LHCN-M2 (cell line): ENCODE measurements around the gene ADGRA3. TPM values are rescaled to one million over a fixed set of nuclear protein-coding genes. Genes with fewer than 3 reads are reported as not detected.

Source experiments
- DNase-seq: peaks from one replicate; pipeline ENCODE4 v3.0.0-alpha.2; 2012; ENCODE audit warnings: low read depth
- total RNA-seq: library from RNA; depleted of rRNA; stranded (reverse); fragments of >200 nt; gene quantifications from 2 replicates; pipeline ENCODE4 v1.2.3, GENCODE V29; 2014

Gene ADGRA3
- total RNA-seq, 1 experiment from 2014 or later = 29.2 TPM

DNA sequence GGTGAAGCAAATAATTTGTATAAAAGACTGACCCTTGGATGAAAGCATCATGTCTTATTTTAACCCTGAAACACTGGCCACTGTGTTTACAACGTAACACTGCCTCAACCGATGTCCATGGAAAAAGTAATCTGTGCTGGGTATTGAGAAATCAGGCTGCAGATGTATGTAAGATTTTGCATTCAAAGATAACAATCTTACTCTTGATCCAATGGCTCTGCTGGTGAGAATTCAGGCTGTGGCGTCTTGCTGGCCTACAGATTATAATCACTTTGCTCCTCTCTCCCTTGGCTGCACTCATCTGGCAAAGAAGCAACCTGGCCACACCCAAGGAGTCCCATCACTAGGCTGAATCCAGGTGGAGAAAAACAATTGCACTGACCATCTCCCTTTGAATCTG lies 7.5 kb downstream of the ADGRA3 start:
- no peak for DNase-seq

DNA sequence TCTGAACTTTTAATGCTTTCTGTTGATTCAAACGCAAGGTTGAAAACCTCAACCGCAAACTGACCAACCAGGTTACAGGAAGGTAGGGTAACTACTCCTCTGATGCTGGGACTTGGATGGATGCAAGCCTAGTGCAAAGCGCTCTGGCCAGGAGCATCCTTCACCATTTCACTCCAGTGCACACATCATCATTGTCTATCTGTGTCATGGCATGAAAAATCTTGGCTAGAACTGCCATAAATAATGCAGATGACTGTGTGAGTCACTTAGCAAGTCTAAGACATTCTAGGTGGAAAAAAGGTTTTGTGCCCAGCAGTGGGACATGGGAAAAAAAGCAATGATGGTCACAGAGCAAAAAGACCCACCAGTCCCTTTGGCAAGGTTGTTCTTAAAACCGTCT lies 10.9 kb downstream of the ADGRA3 start:
- no peak for DNase-seq

DNA sequence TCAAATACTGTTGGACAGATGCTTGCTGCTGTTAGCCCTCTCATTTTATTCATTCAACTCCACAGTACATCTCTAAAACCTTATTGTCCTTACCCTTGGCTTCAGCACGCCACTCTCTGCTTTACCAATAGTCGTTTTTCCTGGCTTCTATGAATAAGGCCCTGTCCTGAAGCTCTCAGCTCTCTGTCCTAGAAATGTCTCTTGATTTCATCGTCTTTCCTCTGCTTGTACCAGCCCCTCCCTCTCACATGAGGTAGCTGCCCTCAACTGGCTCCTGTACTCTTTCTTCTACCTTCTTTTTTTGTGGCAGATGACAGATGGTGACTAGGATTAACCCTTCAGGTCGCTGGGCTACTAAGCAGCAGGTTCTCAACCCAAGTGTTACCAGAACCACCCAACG lies 11.4 kb downstream of the ADGRA3 start:
- DNase-seq = no peak

DNA sequence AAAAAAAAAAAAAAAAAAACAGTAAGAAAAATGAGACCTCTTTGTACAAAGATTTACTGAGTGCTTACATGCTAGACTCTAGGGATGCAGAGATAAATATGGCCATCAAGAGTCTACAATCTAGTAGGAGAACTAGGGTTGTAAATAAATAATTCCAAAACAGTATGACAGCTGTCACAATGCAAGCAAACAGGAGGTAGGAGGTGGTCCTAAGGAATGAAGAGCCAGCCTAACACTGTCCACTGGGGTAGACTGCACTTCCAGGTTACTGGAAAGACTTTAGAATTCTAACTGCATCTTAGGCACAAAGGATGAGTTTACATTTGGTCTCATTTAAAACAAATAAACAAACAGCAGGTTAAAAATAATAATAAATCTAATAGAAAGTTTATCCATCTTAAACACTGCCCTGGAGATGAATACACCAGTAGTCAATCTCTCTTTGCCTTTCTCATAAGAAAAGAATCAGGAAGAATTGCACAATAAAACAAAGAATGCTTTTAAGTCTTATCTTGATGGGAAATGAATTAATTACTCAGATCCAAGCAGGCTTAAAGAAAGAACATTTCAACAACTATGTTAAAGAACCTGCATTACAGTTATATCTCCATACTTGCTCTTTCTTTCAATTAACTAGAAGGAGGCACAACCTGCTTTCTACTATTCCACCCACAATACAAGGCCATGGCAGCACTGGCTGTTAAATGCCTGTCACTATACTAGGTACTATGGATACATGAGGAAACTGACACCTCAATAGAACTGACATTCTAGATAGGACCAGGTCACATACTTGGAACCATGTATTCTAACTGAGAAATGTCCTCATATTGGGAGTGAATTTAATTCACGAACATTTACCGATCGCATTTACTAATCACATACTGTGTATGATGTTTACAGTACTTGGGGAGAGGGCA lies 12.7 kb downstream of the ADGRA3 start:
- no peak for DNase-seq

DNA sequence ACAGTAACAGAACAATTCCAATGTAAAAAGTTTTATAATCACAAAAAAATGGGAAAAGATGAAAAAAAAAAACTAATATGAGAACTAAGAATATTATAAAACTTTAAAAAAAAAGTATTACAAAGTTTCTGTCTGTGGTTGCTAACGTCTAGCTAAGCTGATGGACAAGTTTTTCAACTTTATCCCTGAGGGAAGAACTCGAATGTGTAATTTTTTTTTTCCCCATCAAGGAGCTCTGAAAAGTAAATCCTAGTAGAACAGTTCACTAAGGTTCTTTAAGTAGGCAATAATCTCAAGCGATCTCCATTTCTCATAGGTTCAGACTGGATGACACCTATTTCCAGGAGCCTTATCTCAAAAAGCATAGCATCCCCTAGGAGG lies 14.2 kb downstream of the ADGRA3 start:
- DNase-seq = no peak

DNA sequence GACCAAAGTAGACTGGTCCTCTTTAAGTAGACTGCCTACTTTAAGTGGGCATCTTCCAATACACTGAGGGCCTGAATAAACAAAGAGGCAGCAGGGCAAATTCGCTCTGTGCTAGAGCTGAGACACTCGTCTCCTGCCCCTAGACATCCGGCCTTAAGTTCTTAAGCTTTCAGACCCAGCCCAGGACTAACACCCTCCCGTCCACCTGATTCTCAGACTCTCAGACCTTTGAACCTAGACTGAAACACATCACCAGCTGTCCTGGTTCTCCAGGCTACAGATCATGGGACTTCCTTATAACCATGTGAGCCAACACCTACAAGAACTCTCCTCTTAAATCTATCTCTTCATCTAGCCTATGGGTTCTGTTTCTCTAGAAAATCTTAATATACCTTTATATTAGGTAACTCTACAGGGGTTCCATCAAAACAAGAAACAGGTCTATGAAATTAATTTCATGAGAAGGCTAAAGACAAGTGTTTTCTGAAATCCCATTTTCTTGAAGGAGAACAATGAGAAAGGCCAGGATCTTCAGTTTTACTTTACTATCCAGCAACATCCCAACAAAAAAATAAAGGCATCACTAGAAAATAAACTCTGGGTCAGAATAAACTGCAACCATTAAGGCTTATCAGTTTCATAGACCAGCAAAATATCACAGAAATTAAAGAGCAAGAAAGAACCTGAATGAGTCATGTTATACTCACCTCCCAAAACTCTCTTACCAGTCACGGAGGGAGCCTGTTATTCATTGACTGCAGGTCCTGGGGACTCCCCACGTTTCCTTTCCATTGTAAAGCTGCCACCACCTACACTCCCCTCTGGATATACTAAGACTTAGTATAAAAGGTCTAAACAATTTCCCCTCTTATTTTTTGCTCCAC lies 14.8 kb downstream of the ADGRA3 start:
- peak; percentile 52 for DNase-seq

DNA sequence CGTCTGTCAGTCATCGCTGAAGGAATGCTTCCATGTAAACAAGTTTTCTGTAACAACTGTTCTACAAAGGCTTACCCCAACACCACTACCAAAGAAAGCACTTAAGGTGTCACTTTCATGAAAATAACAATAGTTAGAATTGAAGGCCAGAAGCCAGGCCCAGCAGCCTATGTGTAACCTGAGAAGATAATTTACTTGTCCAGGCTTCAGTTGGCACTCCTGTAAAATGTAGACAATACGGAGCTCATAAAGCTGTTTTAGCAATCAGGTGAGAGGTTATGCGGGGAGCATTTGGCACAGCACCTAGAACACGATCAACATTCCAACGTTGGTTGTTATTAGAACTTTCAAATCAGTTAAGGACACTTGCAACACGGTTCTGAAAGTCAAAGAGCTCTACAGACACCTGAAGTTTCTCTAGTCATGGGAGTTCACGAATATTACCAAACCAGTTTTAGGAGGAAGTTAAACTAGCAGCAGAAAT lies 15.7 kb downstream of the ADGRA3 start:
- DNase-seq = no peak

DNA sequence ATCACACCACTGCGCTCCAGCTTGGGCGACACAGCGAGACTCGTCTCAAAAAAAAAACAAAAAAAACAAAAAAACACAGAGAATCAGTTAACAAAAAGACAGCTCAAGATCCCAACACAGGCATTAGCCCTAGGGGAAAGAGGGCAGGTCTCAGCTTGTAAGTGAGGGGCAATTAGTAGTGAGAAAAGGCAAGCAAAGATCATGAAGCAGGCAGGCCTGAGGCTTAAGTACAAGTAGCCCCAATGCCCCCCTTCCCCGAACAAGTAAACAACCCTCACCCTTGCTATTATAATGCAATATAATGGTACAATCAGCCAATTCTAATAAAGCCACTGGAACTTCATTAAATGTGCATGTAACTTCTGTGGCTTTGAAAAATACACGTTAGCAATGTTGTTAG lies 17.0 kb downstream of the ADGRA3 start:
- no peak for DNase-seq

DNA sequence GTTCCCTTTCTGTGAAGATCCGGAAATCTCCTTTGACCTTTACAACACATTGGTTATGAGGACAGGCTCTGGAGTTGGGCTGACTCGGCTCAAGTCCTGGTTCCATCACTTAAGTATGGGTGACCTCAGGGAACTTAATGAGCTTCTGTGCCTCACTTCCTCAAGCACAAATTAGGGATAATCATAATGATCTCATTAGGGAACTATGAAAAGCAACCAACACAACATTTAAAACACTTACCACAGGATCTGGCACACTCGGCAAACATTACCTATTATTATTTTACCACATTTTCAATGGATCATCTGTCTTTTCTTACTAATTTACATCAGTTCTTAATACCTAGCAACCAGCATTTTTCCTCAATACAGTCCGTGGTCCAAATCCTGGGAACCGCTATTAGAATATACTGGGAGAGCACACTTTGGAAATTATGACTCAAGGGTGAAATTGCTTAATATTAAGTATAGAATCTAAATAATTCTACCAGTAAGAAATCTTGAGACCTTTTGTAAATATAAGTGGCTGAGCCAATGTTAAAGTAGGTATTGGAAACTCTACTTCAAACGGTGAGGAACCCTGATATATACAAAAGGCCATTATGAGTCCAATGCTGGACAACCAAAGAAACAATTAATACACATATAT lies 19.6 kb downstream of the ADGRA3 start:
- no peak for DNase-seq

DNA sequence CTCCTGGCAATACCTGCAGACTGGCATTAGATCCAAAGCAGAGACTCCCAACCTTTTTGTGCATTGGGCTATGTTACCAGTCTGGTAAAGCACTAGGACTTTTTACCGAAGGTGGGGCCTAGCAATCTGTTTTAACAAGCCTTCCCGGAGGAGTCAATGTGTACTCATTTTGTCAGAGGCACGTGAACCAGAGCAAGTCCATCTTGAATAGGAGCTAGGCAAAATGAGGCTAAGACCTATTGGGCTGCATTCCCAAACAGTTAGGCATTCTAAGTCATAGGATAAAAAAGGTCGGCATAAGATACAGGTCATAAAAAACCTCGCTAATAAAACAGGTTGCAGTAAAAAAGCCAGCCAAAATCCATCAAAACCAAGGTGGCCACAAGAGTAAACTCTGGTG lies 22.3 kb downstream of the ADGRA3 start:
- DNase-seq = no peak

DNA sequence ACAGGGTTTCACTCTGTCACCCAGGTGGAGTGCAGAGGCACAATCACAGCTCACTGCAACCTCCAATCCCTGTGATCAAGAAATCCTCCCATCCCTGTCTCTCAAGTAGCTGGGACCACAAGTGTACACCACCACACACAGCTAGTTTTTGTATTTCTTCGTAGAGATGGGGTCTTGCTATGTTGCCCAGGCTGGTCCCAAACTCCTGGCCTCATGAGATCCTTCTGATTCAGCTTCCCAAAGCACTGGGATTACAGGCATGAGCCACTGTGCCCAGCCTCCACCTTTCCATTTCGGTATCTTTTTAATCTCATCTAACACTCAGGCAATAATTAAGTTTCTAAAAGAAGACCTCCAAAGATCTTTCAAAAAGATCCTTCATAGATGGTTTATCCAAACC lies 22.9 kb downstream of the ADGRA3 start:
- DNase-seq = no peak

DNA sequence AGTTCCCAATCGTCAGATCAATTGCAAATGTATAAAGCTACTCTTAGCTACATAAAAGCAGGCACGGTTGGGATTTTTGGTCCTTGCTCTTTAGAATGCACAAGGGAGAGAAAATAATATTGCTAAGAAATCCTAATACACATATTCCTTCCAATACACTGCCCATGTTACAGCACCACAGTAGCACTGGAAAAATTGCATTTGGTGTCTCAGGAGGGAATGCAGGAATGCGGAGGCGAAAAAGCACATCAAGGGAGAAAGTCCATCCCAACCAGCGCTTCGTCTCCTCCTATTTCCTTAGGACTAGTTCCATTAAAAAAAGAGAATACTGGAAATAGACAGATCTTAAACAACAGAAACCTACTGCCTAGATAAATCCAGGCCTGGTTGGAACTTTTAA lies 23.9 kb downstream of the ADGRA3 start:
- no peak for DNase-seq

DNA sequence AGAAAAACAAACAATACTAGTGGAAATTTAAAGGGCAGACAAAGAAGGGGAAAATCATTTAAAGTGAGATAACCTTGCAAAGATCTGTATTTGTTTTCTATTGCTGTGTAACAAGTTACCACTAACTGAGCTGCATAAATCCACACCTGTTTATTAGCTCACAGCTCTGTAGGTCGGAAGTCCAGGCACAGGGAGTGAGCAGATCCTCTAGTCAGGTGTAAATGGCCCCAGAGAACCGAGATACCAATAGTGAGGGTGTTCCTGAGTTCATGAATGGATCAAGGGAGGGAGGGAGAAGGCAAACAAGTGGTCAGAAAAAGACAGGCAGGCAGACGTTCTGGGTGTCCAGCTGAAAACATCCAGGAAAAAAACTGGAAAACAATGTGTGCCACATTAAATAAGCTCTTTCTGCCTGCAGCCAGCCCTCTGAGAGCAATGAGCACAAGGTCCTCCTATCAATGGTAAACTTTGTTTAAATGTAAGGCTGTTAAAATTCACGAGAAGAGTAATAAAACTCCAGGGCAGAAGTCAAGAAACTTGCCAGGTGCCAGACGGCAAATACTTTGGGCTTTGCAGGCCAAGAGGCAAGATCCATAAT lies 25.0 kb downstream of the ADGRA3 start:
- DNase-seq = no peak

DNA sequence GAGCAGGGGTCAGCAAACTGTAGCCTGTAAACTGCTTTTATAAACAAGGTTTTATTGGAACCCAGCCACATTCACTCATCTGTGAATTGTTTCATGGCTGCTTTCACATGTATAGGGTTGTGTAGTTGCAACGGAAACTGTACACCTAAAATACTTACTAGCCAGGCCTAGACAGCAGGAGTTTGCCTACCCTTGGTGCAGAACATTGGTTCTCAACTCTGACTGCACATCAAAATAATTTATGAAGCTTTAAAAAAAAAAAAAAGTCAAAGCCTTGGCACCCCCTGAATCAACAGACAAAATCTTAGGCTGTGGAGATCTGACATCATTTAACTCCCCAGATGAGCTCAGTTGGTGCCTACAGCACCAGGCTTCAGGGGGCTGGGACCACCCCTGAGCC lies 27.8 kb downstream of the ADGRA3 start:
- DNase-seq = no peak

DNA sequence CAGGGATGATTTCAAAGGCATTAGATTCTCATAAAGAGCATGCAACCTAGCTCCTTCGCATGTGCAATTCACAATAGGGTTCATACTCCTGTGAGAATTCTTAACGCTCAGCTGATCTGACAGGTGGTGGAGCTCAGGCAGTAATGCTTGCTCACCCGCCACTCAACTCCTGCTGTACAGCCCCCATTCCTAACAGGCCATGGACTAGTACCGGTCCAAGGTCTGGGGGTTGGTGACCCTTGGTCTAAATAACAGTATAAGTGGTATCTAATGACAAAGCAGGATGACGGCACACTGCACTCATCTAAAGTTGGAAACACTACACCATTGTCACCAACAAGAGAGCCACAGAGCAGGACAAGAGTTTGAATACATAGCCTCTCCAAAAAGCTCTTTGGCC lies 28.5 kb downstream of the ADGRA3 start:
- no peak for DNase-seq

DNA sequence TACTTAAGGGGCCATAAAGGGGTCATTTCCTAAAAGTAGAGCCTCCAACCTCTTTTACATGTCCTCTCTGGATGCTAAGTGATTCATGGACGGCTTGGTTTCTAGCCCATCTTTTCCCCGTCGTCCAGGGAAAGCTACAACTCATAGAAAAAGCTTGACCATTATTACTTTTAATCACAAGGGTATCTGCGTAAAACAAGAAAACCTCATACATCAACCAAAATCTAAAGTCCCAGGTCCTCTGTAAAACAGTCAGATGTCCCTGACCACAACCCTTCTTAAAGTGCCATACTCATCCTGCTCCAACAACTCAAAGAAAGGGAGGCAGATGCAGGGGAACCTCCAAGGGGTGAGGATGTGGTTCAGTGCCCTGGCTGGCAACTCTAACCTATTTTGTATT lies 29.6 kb downstream of the ADGRA3 start:
- DNase-seq = no peak

DNA sequence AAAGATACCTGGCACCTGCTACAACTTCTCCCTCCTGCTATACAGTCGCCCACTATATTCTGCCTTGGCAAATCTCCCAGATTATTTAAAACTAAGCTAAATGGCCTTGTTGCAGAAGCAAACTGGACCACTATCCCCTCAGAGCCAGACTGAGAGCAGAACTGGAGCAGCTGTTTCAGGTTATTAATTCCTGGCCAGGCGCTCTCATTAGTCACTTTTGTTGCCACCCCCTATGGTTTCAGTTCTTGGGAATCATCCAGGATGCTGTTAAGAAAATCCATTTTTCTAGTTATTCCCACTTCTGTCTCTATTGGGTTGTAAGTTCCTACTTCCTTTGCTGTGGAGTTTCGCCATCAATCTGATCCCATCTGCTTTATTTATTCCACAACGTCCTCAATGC lies 30.1 kb downstream of the ADGRA3 start:
- peak; percentile 90 for DNase-seq

DNA sequence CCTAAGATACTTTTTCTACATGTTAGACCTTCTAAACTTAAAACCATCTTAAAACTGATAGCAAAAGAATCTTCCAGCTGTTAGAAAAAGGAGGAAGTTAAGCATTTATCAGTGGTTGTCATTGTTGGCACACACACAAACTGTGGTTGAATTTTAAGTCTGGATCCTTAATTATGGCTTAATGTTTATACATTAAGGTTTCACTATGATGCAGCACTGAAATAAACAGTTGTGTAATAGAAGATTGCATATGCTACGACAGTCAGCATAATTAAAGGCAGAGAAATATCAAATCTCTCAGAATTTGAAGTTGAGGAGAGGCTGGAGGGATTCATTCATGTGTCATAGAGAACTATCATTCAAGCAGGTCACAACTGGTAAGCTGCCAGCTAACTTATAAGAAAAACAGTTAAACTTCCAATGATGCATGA lies 32.3 kb downstream of the ADGRA3 start:
- DNase-seq = peak; percentile 86

DNA sequence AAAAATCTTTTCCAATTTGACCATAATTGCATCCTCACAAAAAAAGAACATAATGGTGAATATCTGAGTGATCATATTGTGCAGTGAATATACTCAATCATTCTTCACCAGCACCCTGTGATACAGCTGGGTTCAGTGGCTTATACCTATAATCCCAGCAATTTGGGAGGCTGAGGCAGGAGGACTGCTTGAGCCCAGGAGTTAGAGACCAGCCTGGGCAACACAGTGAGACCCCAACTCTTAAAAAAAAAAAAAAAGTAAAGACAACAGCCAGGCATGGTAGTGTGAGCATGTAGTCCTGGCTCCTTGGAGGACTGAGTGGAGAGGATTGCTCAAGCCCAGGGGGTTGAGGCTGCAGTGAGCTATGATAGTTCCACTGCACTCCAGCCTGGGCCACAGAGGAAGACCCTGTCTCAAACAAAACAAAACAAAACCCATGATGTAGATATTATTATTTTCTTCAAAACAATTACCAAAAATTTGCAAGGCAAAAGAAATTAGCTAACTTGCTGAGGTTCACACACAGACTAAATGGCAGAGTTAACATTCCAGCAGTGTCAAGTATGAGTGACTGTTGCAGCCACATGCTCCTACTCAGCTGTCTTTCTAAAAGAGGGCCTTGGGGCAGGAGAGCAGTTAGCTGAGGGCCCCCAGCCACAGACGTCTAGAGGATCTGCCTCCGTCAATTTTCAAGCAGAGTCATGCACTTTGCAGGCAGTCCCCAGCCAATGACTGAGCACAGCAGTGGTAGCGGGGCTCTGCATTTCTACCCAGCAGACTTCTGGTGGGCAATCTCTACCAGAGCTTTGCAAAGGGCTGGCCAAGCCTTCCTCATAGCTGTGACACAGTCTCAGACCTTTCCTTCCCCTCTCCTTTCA lies 33.4 kb downstream of the ADGRA3 start:
- DNase-seq = peak; percentile 41

DNA sequence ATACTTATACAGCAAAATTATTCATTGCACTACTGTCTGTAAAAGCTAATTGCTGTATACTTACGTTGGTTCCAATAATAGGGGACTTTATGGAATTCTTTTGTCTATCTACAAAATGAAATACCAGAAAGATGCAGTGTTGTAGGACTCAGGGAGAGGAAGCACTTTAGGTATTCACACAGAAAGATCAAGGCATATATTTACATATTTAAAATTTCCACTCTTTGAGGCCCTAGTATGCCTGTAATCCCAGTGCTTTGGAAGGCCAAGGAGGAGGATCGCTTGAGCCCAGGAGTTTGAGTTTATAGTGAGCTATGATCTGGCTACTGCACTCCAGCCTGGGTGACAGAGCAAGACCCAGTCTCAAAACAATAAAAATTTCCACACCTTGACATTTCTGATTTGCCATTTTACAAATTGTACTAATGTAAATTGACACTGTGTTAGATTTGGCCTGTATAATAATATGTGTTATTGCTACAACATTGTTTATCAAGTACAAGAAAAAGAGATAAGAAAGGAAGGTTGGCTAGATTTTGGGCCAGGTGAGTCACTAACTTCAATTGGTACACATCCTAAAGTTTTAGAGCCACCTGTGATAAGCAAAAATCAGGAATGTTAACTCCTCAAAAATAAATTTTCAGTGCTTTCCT lies 35.1 kb downstream of the ADGRA3 start:
- DNase-seq = no peak
